ENCODE measurements around the gene SLC7A14.
"Not testable (repeated sequence)": the region's sequence is repeated elsewhere in the genome, so short reads cannot be mapped to it uniquely, and the experiment has no call there.

The SLC7A14 gene

GRCh38 chr3:170593634-170594033, 7.8 kb upstream of the SLC7A14 start:
- DNase-seq (ENCODE audit: low spot score) = no peak

GRCh38 chr3:170589113-170589512, 3.2 kb upstream of the SLC7A14 start:
- DNase-seq (ENCODE audit: low spot score) = no peak

GRCh38 chr3:170585008-170585936, 603 bp downstream of the SLC7A14 start:
- no peak for DNase-seq (ENCODE audit: low spot score)

- DNase-seq (ENCODE audit: low spot score) = peak; percentile 21
These were observed 1.3 kb downstream of the SLC7A14 start for GRCh38 chr3:170584585-170585007.

- DNase-seq (ENCODE audit: low spot score) = no peak
These were observed 6.2 kb downstream of the SLC7A14 start for GRCh38 chr3:170579646-170580045.

GRCh38 chr3:170572665-170573253, 13.1 kb downstream of the SLC7A14 start:
- DNase-seq (ENCODE audit: low spot score) = peak; percentile 88

- DNase-seq (ENCODE audit: low spot score) = not testable (repeated sequence)
These were observed 18.3 kb downstream of the SLC7A14 start for GRCh38 chr3:170567598-170567997.

GRCh38 chr3:170566413-170566812, 19.5 kb downstream of the SLC7A14 start:
- no peak for DNase-seq (ENCODE audit: low spot score)

- DNase-seq (ENCODE audit: low spot score) = no peak
These were observed 20.4 kb downstream of the SLC7A14 start for GRCh38 chr3:170565495-170565894.

GRCh38 chr3:170564664-170565063, 21.2 kb downstream of the SLC7A14 start:
- DNase-seq (ENCODE audit: low spot score) = no peak

GRCh38 chr3:170563712-170564423, 22.0 kb downstream of the SLC7A14 start:
- peak; percentile 72 for DNase-seq (ENCODE audit: low spot score)

- no peak for DNase-seq (ENCODE audit: low spot score)
These were observed 23.8 kb downstream of the SLC7A14 start for GRCh38 chr3:170562080-170562479.

GRCh38 chr3:170560717-170561382, 25.0 kb downstream of the SLC7A14 start:
- no peak for DNase-seq (ENCODE audit: low spot score)

- no peak for DNase-seq (ENCODE audit: low spot score)
These were observed 25.6 kb downstream of the SLC7A14 start for GRCh38 chr3:170560296-170560695.

GRCh38 chr3:170558427-170558826, 27.4 kb downstream of the SLC7A14 start:
- no peak for DNase-seq (ENCODE audit: low spot score)

GRCh38 chr3:170555329-170555728, 30.5 kb downstream of the SLC7A14 start:
- no peak for DNase-seq (ENCODE audit: low spot score)

- no peak for DNase-seq (ENCODE audit: low spot score)
These were observed 31.8 kb downstream of the SLC7A14 start for GRCh38 chr3:170553788-170554757.

GRCh38 chr3:170551252-170551651, 34.6 kb downstream of the SLC7A14 start:
- no peak for DNase-seq (ENCODE audit: low spot score)

GRCh38 chr3:170542704-170543103, 43.2 kb downstream of the SLC7A14 start:
- DNase-seq (ENCODE audit: low spot score) = no peak

GRCh38 chr3:170539897-170540296, 46.0 kb downstream of the SLC7A14 start:
- DNase-seq (ENCODE audit: low spot score) = no peak

- DNase-seq (ENCODE audit: low spot score) = no peak
These were observed 49.2 kb downstream of the SLC7A14 start for GRCh38 chr3:170536712-170537111.
